VCaP (cell line): ENCODE data around the gene GOLGA7B.

Experiments used
- H3K27ac ChIP-seq: fragments of 450-650 bp; 2 replicates; pipeline ENCODE4 v1.5.1; 2017
- CTCF ChIP-seq: fragments of 450-650 bp; conservative IDR thresholded peaks from 2 replicates; pipeline ENCODE4 v1.5.1; 2017; ENCODE audit warnings: mild to moderate bottlenecking, moderate library complexity

Gene GOLGA7B

GRCh38 chr10:97889461-97890265 lies 40.0 kb downstream of the GOLGA7B start:
- no peak overlapping the region for H3K27ac ChIP-seq
- TF ChIP-seq CTCF = no peak

- H3K27ac ChIP-seq = no peak overlapping the region
- no peak for TF ChIP-seq CTCF
These were observed 42.0 kb downstream of the GOLGA7B start for GRCh38 chr10:97891497-97892167.

- no peak for TF ChIP-seq CTCF
- no peak overlapping the region for H3K27ac ChIP-seq
These were observed 42.9 kb downstream of the GOLGA7B start for GRCh38 chr10:97892506-97892905.

- TF ChIP-seq CTCF = no peak
- no peak overlapping the region for H3K27ac ChIP-seq
These were observed 43.3 kb downstream of the GOLGA7B start for GRCh38 chr10:97892939-97893338.

- no peak overlapping the region for H3K27ac ChIP-seq
- TF ChIP-seq CTCF = no peak
These were observed 44.4 kb downstream of the GOLGA7B start for GRCh38 chr10:97894092-97894491.

GRCh38 chr10:97895084-97895483 lies 45.4 kb downstream of the GOLGA7B start:
- no peak overlapping the region for H3K27ac ChIP-seq
- TF ChIP-seq CTCF = no peak

- TF ChIP-seq CTCF = no peak
- no peak overlapping the region for H3K27ac ChIP-seq
These were observed 46.3 kb downstream of the GOLGA7B start for GRCh38 chr10:97895915-97896314.
